Parathyroid adenoma (tissue), 2 donors: ENCODE measurements around the gene SLC22A14.

Experiments used
- H2AFZ ChIP-seq: fragments of 300-600 bp; sonication (generic); one replicate; pipeline ENCODE4 v1.7.0; 2017; ENCODE audit warnings: antibody characterized with exemption, mild to moderate bottlenecking
- H3K27ac ChIP-seq: fragments of 300-600 bp; sonication (generic); one replicate; pipeline ENCODE4 v1.7.0; 2017
- H3K27me3 ChIP-seq: fragments of 300-600 bp; sonication (generic); one replicate; pipeline ENCODE4 v1.7.0; 2017; ENCODE audit warnings: low read length; ENCODE audit not compliant: control insufficient read depth, insufficient read depth
- H3K36me3 ChIP-seq: fragments of 300-600 bp; sonication (generic); one replicate; pipeline ENCODE4 v1.7.0; 2017; ENCODE audit warnings: low read length; ENCODE audit not compliant: control insufficient read depth, insufficient read depth
- H3K4me1 ChIP-seq: fragments of 300-600 bp; sonication (generic); one replicate; pipeline ENCODE4 v1.7.0; 2017; ENCODE audit warnings: control low read depth
- H3K4me2 ChIP-seq: fragments of 300-600 bp; sonication (generic); one replicate; pipeline ENCODE4 v1.7.0; 2017; ENCODE audit warnings: low read length
- H3K4me3 ChIP-seq: fragments of 300-600 bp; sonication (generic); one replicate; pipeline ENCODE4 v1.7.0; 2017; ENCODE audit warnings: low read depth, low read length
- H3K79me2 ChIP-seq: fragments of 300-600 bp; sonication (generic); one replicate; pipeline ENCODE4 v1.7.0; 2017; ENCODE audit warnings: control low read depth
- H3K9ac ChIP-seq: fragments of 300-600 bp; sonication (generic); one replicate; pipeline ENCODE4 v1.7.0; 2017; ENCODE audit warnings: mild to moderate bottlenecking
- H3K9me3 ChIP-seq: fragments of 300-600 bp; sonication (generic); one replicate; pipeline ENCODE4 v1.7.0; 2017; ENCODE audit warnings: low read length; ENCODE audit not compliant: control insufficient read depth
- CTCF ChIP-seq: fragments of 300-600 bp; sonication (generic); IDR thresholded peaks from one replicate; pipeline ENCODE4 v1.7.0; 2017; ENCODE audit warnings: antibody characterized with exemption, mild to moderate bottlenecking
- donor health status: primary hyperparathyroidism.

SLC22A14 gene

DNA sequence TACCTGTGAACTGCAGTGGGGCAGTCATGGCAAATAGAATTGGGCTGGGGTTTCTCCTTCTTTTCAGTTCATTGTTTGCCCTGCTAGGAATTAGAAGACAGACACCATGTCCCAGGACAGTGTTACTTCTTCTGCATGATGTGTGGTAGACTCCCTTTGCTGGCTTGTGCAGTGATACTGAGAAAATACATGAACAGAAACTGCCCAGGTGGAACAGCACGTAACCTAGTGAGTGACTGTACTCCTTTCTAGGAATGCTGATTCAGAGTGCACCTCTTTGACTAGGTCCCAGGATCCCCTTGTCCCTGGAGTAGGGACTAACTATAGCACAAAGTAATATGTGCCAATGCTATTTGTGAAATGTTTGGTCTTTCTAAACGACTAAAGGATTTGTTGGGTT is 27.2 kb upstream of the SLC22A14 start:
- Histone ChIP-seq H3K27me3 (no peaks in the 10 kb centered on the region), H3K36me3 (no peaks in the 10 kb centered on the region), H3K9me3 (no peaks in the 10 kb centered on the region), H2AFZ (no peak overlapping the region), H3K4me2 (no peak overlapping the region), H3K4me3 (no peak overlapping the region), H3K9ac (no peak overlapping the region), H3K27ac (no peak overlapping the region), H3K79me2 (no peaks in the 10 kb centered on the region), H3K4me1 (no peaks in the 10 kb centered on the region)
- TF ChIP-seq CTCF = no peak

- Histone ChIP-seq H3K4me3 (no peak overlapping the region), H3K27ac (no peak overlapping the region), H3K9ac (no peak overlapping the region), H3K4me1 (no peaks in the 10 kb centered on the region), H3K9me3 (no peaks in the 10 kb centered on the region), H3K36me3 (no peaks in the 10 kb centered on the region), H3K4me2 (no peak overlapping the region), H3K79me2 (no peaks in the 10 kb centered on the region), H3K27me3 (no peaks in the 10 kb centered on the region), H2AFZ (no peak overlapping the region)
- no peak for TF ChIP-seq CTCF
Measured at GRCh38 chr3:38255627-38256026, 26.5 kb upstream of the SLC22A14 start.

DNA sequence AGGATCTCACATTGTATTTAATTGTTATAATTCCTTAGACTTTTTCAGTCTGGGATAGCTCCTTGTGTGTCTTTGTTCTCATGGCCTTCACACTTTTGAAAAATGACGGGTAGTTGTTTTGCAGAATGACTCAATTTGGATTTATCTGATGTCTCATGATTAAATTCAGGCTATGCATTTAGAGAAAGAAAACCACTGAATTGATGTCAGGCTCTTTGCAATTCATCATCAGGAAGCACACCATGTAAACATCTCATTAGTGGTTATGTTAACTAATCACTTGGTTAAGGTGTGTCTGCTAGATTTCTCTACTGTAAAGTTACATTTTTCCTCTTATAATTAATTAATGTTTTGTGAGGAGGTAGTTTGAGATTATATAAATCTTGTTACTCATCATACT is 24.5 kb upstream of the SLC22A14 start:
- no peak overlapping the region for H3K4me3 ChIP-seq
- H3K36me3 ChIP-seq = no peaks in the 10 kb centered on the region
- no peak for TF ChIP-seq CTCF
- no peak overlapping the region for H3K9ac ChIP-seq
- no peak overlapping the region for H2AFZ ChIP-seq
- H3K27me3 ChIP-seq = no peaks in the 10 kb centered on the region
- H3K27ac ChIP-seq = no peak overlapping the region
- H3K9me3 ChIP-seq = no peaks in the 10 kb centered on the region
- no peaks in the 10 kb centered on the region for H3K4me1 ChIP-seq
- no peaks in the 10 kb centered on the region for H3K79me2 ChIP-seq
- H3K4me2 ChIP-seq = no peak overlapping the region

DNA sequence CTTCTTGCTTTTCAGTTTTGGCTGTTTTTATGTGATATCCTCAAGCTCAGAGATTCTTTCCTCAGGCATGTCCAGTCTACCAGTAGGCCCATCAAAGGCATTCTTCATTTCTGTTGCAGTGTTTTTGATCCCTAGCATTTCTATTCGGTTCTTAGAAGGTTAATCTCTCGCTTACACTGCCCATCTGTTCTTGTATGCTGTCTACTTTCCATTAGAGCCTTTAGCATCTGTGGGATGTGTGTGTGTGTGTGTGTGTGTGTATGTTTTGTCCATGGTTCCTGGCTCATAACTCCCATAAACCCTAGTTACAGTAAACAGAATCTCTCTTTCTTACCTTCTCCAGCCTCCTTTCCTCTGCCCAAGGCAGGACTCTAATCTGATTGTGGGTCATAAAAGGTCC is 21.6 kb upstream of the SLC22A14 start:
- Histone ChIP-seq H2AFZ (no peak overlapping the region), H3K4me2 (no peak overlapping the region), H3K9me3 (no peaks in the 10 kb centered on the region), H3K4me1 (peaks cover 3% of the 10 kb centered on the region), H3K27me3 (no peaks in the 10 kb centered on the region), H3K4me3 (no peak overlapping the region), H3K79me2 (no peaks in the 10 kb centered on the region), H3K27ac (no peak overlapping the region), H3K9ac (no peak overlapping the region), H3K36me3 (no peaks in the 10 kb centered on the region)
- no peak for TF ChIP-seq CTCF

GRCh38 chr3:38264353-38264771 is 17.7 kb upstream of the SLC22A14 start:
- Histone ChIP-seq H3K9me3 (no peaks in the 10 kb centered on the region), H3K27ac (no peak overlapping the region)
- no peak for TF ChIP-seq CTCF

More at GRCh38 chr3:38264353-38264771, 17.7 kb upstream of the SLC22A14 start:
- H3K9ac ChIP-seq = no peak overlapping the region
- H3K79me2 ChIP-seq = no peaks in the 10 kb centered on the region
- H3K4me2 ChIP-seq = no peak overlapping the region
- no peaks in the 10 kb centered on the region for H3K27me3 ChIP-seq
- no peak overlapping the region for H3K4me3 ChIP-seq
- H3K4me1 ChIP-seq = peaks cover 3% of the 10 kb centered on the region
- no peaks in the 10 kb centered on the region for H3K36me3 ChIP-seq
- H2AFZ ChIP-seq = no peak overlapping the region
